ENCODE data around the gene ZIC1.

DNA sequence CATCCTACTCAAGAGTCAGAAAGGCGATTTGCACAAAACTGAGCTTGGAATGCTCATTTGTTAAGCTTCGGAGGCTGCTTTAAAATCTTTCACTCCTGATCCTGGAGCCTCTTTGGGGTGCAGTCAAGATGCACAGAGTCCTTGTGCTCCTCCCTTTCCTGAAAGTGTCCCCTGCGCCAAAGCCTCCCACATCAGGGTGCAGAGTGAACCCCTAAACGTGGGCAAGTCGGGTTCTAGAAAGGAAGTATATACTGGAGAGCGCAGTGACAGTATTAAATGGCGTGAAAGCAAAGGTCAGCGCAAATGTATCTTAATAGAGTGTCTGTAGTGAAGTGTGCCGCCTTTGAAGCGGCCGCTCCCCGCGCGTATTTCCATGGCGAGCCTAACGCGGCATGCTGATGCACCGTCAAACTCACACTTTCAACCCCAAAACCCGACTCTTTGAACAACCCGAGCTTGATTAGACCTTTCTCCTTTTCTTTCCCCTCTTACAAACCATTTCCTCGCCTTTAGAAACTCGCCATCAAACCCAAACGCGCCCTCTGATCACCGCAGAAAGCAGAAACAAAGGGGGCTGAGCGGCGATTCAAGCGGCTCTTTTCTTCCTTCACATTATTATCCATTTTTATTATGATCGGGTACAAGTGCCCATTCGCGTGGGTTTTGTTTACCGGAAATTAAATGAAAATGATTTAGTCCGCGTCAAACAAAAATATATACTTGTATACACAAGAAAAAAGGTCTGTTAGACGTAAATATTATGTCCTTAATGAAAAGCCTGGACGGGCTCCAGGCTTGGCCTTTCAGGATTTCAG is 21.1 kb upstream of the ZIC1 start:
- TF ChIP-seq, protein P1, sequence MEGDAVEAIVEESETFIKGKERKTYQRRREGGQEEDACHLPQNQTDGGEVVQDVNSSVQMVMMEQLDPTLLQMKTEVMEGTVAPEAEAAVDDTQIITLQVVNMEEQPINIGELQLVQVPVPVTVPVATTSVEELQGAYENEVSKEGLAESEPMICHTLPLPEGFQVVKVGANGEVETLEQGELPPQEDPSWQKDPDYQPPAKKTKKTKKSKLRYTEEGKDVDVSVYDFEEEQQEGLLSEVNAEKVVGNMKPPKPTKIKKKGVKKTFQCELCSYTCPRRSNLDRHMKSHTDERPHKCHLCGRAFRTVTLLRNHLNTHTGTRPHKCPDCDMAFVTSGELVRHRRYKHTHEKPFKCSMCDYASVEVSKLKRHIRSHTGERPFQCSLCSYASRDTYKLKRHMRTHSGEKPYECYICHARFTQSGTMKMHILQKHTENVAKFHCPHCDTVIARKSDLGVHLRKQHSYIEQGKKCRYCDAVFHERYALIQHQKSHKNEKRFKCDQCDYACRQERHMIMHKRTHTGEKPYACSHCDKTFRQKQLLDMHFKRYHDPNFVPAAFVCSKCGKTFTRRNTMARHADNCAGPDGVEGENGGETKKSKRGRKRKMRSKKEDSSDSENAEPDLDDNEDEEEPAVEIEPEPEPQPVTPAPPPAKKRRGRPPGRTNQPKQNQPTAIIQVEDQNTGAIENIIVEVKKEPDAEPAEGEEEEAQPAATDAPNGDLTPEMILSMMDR (IDR thresholded peaks at IDR 0.05) = no peak
- no peak for TF ChIP-seq POLR2AphosphoS5 (IDR thresholded peaks at IDR 0.05; ENCODE audit: low read depth, low read length)
- TF ChIP-seq TCF7L2 (IDR thresholded peaks at IDR 0.05; ENCODE audit: low read depth, low read length) = no peak
- no peak for TF ChIP-seq SIN3A (IDR thresholded peaks at IDR 0.05; ENCODE audit: borderline replicate concordance, insufficient read depth, low read depth, low read length)
